HepG2 (cell line): ENCODE results near the gene SYNGAP1. TPM values are rescaled to one million over a fixed set of nuclear protein-coding genes. Genes with fewer than 3 reads are reported as not detected.

Source experiments
- ATAC-seq: fragments of 200-7000 bp; cut with Tn5 transposase; 3 replicates; pipeline ENCODE4 v1.9.1; 2020; ENCODE audit warnings: mild to moderate bottlenecking, moderate library complexity
- BruUV-seq: library from RNA; stranded (reverse); fragments of 400-500 nt; replicated peaks from 2 replicates; lab custom pipeline; 2021; lab: Mats Ljungman, UMichigan
- CTCF ChIA-PET: fragments of 300-600 bp; formaldehyde crosslinking; extraction: SDS; loops from one replicate; lab custom pipeline; 2021; ENCODE audit warnings: low total read pairs, inconsistent platforms, low intra/inter-chr PET ratio; lab: Yijun Ruan, JAX
- POLR2A ChIA-PET: fragments of 350-600 bp; sonication (Branson Sonifier 250); formaldehyde crosslinking; loops from one replicate; lab custom pipeline; 2020; ENCODE audit warnings: antibody characterized with exemption, inconsistent platforms; lab: Yijun Ruan, JAX
- DNase-seq: peaks from one replicate; pipeline ENCODE4 v3.0.0-alpha.2; 2015; ENCODE audit warnings: low spot score
- FAIRE-seq: peaks from 3 replicates; lab custom pipeline; 2011; peaks lifted over from hg19 to GRCh38; lab: Jason Lieb, UNC
- H2AFZ ChIP-seq: one replicate; pipeline ENCODE4 v1.6.1; 2011; ENCODE audit warnings: low read length, inconsistent platforms
- H3K27ac ChIP-seq: fragments of 300-600 bp; 3 replicates; pipeline ENCODE4 v1.8.0; 2011; ENCODE audit warnings: mixed run types, mild to moderate bottlenecking, mixed read lengths, low read length, inconsistent platforms; ENCODE audit not compliant: insufficient read depth; ENCODE audit errors: extremely low read length
- H3K27me3 ChIP-seq, 2 experiments: fragments of 200-600 bp in 1 of 2; 2 replicates in 1 of 2; 3 replicates in 1 of 2; pipeline versions ENCODE4 v1.6.0 to v1.8.0; 2011; ENCODE audit warnings: low read length in 2 of 2, mild to moderate bottlenecking in 2 of 2, moderate library complexity in 2 of 2, inconsistent platforms in 1 of 2; ENCODE audit not compliant: insufficient read depth in 2 of 2, control insufficient read depth in 1 of 2
- H3K36me3 ChIP-seq, 2 experiments: fragments of 200-600 bp in 1 of 2; replicated peaks in 1 of 2; 2 replicates in 1 of 2; 3 replicates in 1 of 2; pipeline versions ENCODE4 v1.5.1 to v1.8.0; 2011; ENCODE audit warnings: low read length in 2 of 2, inconsistent platforms in 1 of 2; ENCODE audit not compliant: insufficient read depth in 2 of 2, control insufficient read depth in 1 of 2
- H3K4me1 ChIP-seq: 2 replicates; pipeline ENCODE4 v1.5.1; 2012; ENCODE audit warnings: low read length, inconsistent platforms; ENCODE audit not compliant: insufficient read depth
- H3K4me2 ChIP-seq: 2 replicates; pipeline ENCODE4 v1.6.0; 2011; ENCODE audit warnings: low read depth, low read length, inconsistent platforms
- H3K4me3 ChIP-seq, 3 experiments: fragments of 200-600 bp in 1 of 3; sonication (generic), shearing (Covaris generic) in 1 of 3; replicated peaks in 1 of 3; 2 replicates each; pipeline ENCODE4 v1.5.1; 2011 to 2016; ENCODE audit warnings: low read length in 3 of 3, inconsistent platforms in 2 of 3, low read depth in 2 of 3, mild to moderate bottlenecking in 2 of 3, control low read depth in 1 of 3, mixed read lengths in 1 of 3; ENCODE audit not compliant: insufficient read depth in 1 of 3
- H3K79me2 ChIP-seq: one replicate; pipeline ENCODE4 v1.6.1; 2011; ENCODE audit warnings: low read length, inconsistent platforms; ENCODE audit not compliant: insufficient read depth
- H3K9ac ChIP-seq: 2 replicates; pipeline ENCODE4 v1.6.0; 2011; ENCODE audit warnings: mild to moderate bottlenecking, low read depth, low read length, inconsistent platforms; ENCODE audit not compliant: insufficient read depth
- H3K9me3 ChIP-seq: 2 replicates; pipeline ENCODE4 v1.5.1; 2012; ENCODE audit warnings: mild to moderate bottlenecking, low read length
- H4K20me1 ChIP-seq: 2 replicates; pipeline ENCODE4 v1.6.0; 2011; ENCODE audit warnings: inconsistent platforms, mild to moderate bottlenecking, low read length, moderate library complexity; ENCODE audit not compliant: insufficient read depth
- AGO1 ChIP-seq: fragments of 200-400 bp; formaldehyde crosslinking; IDR thresholded peaks from 2 replicates; pipeline ENCODE4 v1.6.1; 2017; ENCODE audit warnings: mild to moderate bottlenecking, low read depth, low read length, moderate library complexity; ENCODE audit not compliant: poor library complexity, severe bottlenecking
- AGO2 ChIP-seq: fragments of 200-400 bp; formaldehyde crosslinking; optimal IDR thresholded peaks from 2 replicates; pipeline ENCODE3; 2017; ENCODE audit warnings: mild to moderate bottlenecking, low read depth, low read length, moderate library complexity
- HIVEP1 ChIP-seq: sonication (generic); formaldehyde crosslinking; IDR thresholded peaks from 2 replicates; pipeline ENCODE4 v1.4.0; 2020; ENCODE audit warnings: mild to moderate bottlenecking, missing genetic modification reagents
- HNRNPUL1 ChIP-seq: fragments of 200-400 bp; formaldehyde crosslinking; IDR thresholded peaks from 2 replicates; pipeline ENCODE4 v1.6.1; 2017; ENCODE audit warnings: low read depth, mild to moderate bottlenecking, low read length, moderate library complexity
- REXO4 ChIP-seq: sonication (generic); formaldehyde crosslinking; IDR thresholded peaks from 2 replicates; pipeline ENCODE4 v1.8.0; 2022; ENCODE audit warnings: missing genetic modification reagents, mild to moderate bottlenecking, borderline replicate concordance
- ZBTB7A ChIP-seq: sonication (generic); formaldehyde crosslinking; IDR thresholded peaks from 2 replicates; pipeline ENCODE4 v1.8.0; 2022; ENCODE audit warnings: mild to moderate bottlenecking, missing genetic modification reagents
- ZFP82 ChIP-seq: sonication (generic); formaldehyde crosslinking; IDR thresholded peaks from 2 replicates; pipeline ENCODE4 v1.5.1; 2020; ENCODE audit warnings: mild to moderate bottlenecking, missing genetic modification reagents, borderline replicate concordance
- ZNF20 ChIP-seq: sonication (generic); formaldehyde crosslinking; IDR thresholded peaks from 2 replicates; pipeline ENCODE4 v1.4.0; 2020; ENCODE audit warnings: mild to moderate bottlenecking, moderate library complexity, missing genetic modification reagents
- ZNF251 ChIP-seq: sonication (generic); formaldehyde crosslinking; IDR thresholded peaks from 2 replicates; pipeline ENCODE4 v1.9.0; 2021; ENCODE audit warnings: mild to moderate bottlenecking, missing genetic modification reagents
- ZNF30 ChIP-seq: sonication (generic); formaldehyde crosslinking; IDR thresholded peaks from 2 replicates; pipeline ENCODE4 v1.5.0; 2020; ENCODE audit warnings: mild to moderate bottlenecking, missing genetic modification reagents
- ZNF383 ChIP-seq: sonication (generic); formaldehyde crosslinking; IDR thresholded peaks from 2 replicates; pipeline ENCODE4 v1.4.0; 2020; ENCODE audit warnings: missing genetic modification reagents, mild to moderate bottlenecking, borderline replicate concordance
- ZNF839 ChIP-seq: sonication (generic); formaldehyde crosslinking; IDR thresholded peaks from 2 replicates; pipeline ENCODE4 v1.4.0; 2020; ENCODE audit warnings: missing genetic modification reagents, mild to moderate bottlenecking, borderline replicate concordance
- WGBS: methylation state at CpG from one replicate; pipeline ENCODE4 v1.1.6; 2017; ENCODE audit warnings: low lambda C conversion rate; 5-methylcytosine and 5-hydroxymethylcytosine counted together
- in situ Hi-C: cut with HindIII; loops from 2 replicates; pipeline ENCODE4 v1.10.0; 2017; ENCODE audit warnings: low pct_unique_long_range_greater_than_20kb; ENCODE audit not compliant: extremely low pct_ligation_motif_present
- intact Hi-C: fragments of 100-400 bp; cut with micrococcal nuclease; formaldehyde crosslinking; loops from one replicate; pipeline ENCODE4 v1.10.0; 2022; ENCODE audit not compliant: unreplicated experiment
- polyA plus RNA-seq, 8 experiments: library from polyadenylated mRNA; depleted of rRNA in 3 of 8; stranded (reverse) in 7 of 8; unstranded in 1 of 8; fragments of >200 nt; fragmentation: Illumina TruSeq in 4 of 8; extraction: Trizol in 4 of 8; gene quantifications; 2 replicates each; pipeline versions ENCODE4 v1.2.1 to v1.2.3, GENCODE V29; 2011 to 2016; ENCODE audit warnings: low read depth in 4 of 8, missing spikeins in 1 of 8, mixed read lengths in 1 of 8; ENCODE audit not compliant: insufficient read depth in 1 of 8
- total RNA-seq, 5 experiments: library from RNA; depleted of rRNA; stranded (reverse); fragments of >200 nt; fragmentation: Illumina TruSeq; extraction: Trizol; gene quantifications; 2 replicates each; pipeline ENCODE4 v1.2.3, GENCODE V29; 2016; ENCODE audit warnings: low read depth in 1 of 5

SYNGAP1 gene
- total and polyA plus RNA-seq, 2 of the 13 experiments (the other 11 are each of a cell fraction or from before 2014, with no cell fraction given) = 0.75 to 1.1 TPM

DNA sequence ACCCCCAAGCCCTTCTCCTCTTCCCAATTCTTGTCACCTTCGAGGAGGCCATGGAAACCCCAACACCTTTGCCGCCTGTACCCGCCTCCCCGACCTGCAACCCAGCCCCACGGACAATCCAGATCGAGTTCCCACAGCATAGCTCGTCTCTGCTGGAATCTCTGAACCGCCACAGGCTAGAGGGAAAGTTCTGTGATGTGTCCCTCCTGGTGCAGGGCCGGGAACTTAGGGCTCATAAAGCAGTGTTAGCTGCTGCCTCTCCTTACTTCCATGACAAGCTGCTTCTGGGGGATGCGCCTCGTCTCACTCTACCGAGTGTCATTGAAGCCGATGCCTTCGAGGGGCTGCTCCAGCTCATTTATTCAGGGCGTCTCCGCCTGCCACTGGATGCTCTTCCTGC lies 35.2 kb downstream of the SYNGAP1 start:
- H3K79me2 ChIP-seq = peaks cover 15% of the 10 kb centered on the region
- POLR2A ChIA-PET = interaction anchor here (0.7 to 2.0 kb wide), 18 partner anchors 9 to 1260 kb away, joined by 3 to 17 read pairs (median 4); partner anchors contain the start of genes BAK1, CUTA, PHF1 and RPS18
- H3K36me3 ChIP-seq = peaks cover 0 to 9% of the 10 kb centered on the region in 2 experiments; a peak in 3 of 5 replicates
- H3K4me1 ChIP-seq = peaks cover 20% of the 10 kb centered on the region
- H3K4me2 ChIP-seq = peak overlapping the region; percentile 98
- peak overlapping the region; percentile 85 for H3K9ac ChIP-seq
- H3K9me3 ChIP-seq = no peaks in the 10 kb centered on the region
- H2AFZ ChIP-seq = peak overlapping the region; percentile 52
- TF ChIP-seq ZNF383 (CRISPR knock-in tag) (0 out of 2 replicates have a peak, but pooled peaks have one; percentile 16), ZFP82 (0 out of 2 replicates have a peak, but pooled peaks have one; percentile 3), ZNF20 (no peak), AGO1 (no peak), ZNF30 (CRISPR knock-in tag) (0 out of 2 replicates have a peak, but pooled peaks have one; percentile 28), ZNF251 (CRISPR knock-in tag) (peak; percentile 74; the same call in 1 of the 2 replicates), ZBTB7A (CRISPR knock-in tag) (0 out of 2 replicates have a peak, but pooled peaks have one; percentile 8)
- no peak for ATAC-seq
- 41% methylated on average over 16 of the region's 16 CpGs for WGBS
- peak overlapping the region; percentile 43 for H3K27ac ChIP-seq
- peak overlapping the region; percentile 92 to 100 (median 95) for H3K4me3 ChIP-seq
- no peak for DNase-seq
- intact Hi-C loops = no loop called here
- no peaks in the 10 kb centered on the region; a peak in 1 of 5 replicates for H3K27me3 ChIP-seq
- no peaks in the 10 kb centered on the region for H4K20me1 ChIP-seq
- CTCF ChIA-PET = no interaction called here
- no TSS peak for BruUV-seq
- in situ Hi-C loops = no loop called here
- FAIRE-seq = no peak

DNA sequence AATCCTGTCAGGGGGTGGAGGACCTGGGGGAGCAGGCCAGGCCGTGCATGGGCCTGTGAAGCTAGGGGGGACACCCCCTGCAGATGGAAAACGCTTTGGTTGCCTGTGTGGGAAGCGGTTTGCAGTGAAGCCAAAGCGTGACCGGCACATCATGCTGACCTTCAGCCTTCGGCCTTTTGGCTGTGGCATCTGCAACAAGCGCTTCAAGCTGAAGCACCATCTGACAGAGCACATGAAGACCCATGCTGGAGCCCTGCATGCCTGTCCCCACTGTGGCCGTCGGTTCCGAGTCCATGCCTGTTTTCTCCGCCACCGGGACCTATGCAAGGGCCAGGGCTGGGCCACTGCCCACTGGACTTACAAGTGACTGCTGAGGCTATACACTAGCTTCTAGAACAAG lies 36.3 kb downstream of the SYNGAP1 start:
- 97% methylated on average over 12 of the region's 12 CpGs for WGBS
- Histone ChIP-seq H3K27ac (no peak overlapping the region), H4K20me1 (no peaks in the 10 kb centered on the region), H3K9me3 (no peaks in the 10 kb centered on the region), H3K9ac (no peak overlapping the region), H3K79me2 (peaks cover 15% of the 10 kb centered on the region), H2AFZ (no peak overlapping the region), H3K4me1 (peaks cover 20% of the 10 kb centered on the region), H3K4me2 (no peak overlapping the region), H3K27me3 (no peaks in the 10 kb centered on the region; a peak in 1 of 5 replicates), H3K36me3 (peaks cover 0 to 9% of the 10 kb centered on the region in 2 experiments; a peak in 3 of 5 replicates), H3K4me3 (no peak overlapping the region)
- intact Hi-C loops = no loop called here
- POLR2A ChIA-PET = no interaction called here
- no peak for ATAC-seq
- no peak for DNase-seq
- in situ Hi-C loops = no loop called here
- FAIRE-seq = no peak
- CTCF ChIA-PET = no interaction called here
- TF ChIP-seq ZNF839 (CRISPR knock-in tag) = no peak
- no peak for TF ChIP-seq REXO4 (CRISPR knock-in tag)
- TF ChIP-seq HNRNPUL1 = no peak
- TF ChIP-seq HIVEP1 (CRISPR knock-in tag) = no peak
- peak; percentile 47 for TF ChIP-seq AGO2
- no TSS peak for BruUV-seq
